ENCODE data around the gene INTS1. TPM values are rescaled to one million over a fixed set of nuclear protein-coding genes. Genes with fewer than 3 reads are reported as not detected.

The INTS1 gene
- total and polyA plus RNA-seq, 2 donors (not counting 1 experiment from before 2014, with no cell fraction given): 128 to 160 TPM

GRCh38 chr7:1523844-1524243, 19.7 kb upstream of the INTS1 start:
- no peak overlapping the region for H2AFZ ChIP-seq (ENCODE audit: insufficient read depth, low read depth, low read length, poor library complexity, severe bottlenecking)
- H3K27me3 ChIP-seq (replicated peaks in 1 of 4; ENCODE audit: control extremely low read depth in 1 of 4, control insufficient read depth in 3 of 4, insufficient read depth in 4 of 4, low read length in 3 of 4): no peaks in the 10 kb centered on the region
- H3K4me3 ChIP-seq (ENCODE audit: control extremely low read depth in 1 of 5, extremely low read depth in 1 of 5, insufficient read depth in 1 of 5, low read depth in 2 of 5, low read length in 4 of 5): no peak overlapping the region
- Mint-ChIP-seq H3K4me3 (no peak overlapping the region), H3K4me1 (no peaks in the 10 kb centered on the region), H3K27ac (no peak overlapping the region), H3K9me3 (ENCODE audit: insufficient read depth) (peaks cover 6% of the 10 kb centered on the region), H3K27me3 (peaks cover 14% of the 10 kb centered on the region)
- peaks cover 0 to 10% (median 0%) of the 10 kb centered on the region in 3 donors for H3K9me3 ChIP-seq (ENCODE audit: control extremely low read depth in 1 of 3, control insufficient read depth in 2 of 3, insufficient read depth in 1 of 3, low read length in 2 of 3)
- ChIA-PET CTCF (no interaction called here), POLR2A (no interaction called here)
- no peak for DNase-seq
- no peak overlapping the region for H3K4me2 ChIP-seq (replicated peaks; ENCODE audit: low read depth, low read length, poor library complexity, severe bottlenecking)
- ATAC-seq (ENCODE audit: low read depth): no peak
- no peak overlapping the region for H3K27ac ChIP-seq (ENCODE audit: low read length in 2 of 2)
- H4K20me1 ChIP-seq (ENCODE audit: control insufficient read depth, insufficient read depth, low read length, poor library complexity, severe bottlenecking): no peaks in the 10 kb centered on the region
- no peaks in the 10 kb centered on the region for H3K79me2 ChIP-seq (ENCODE audit: control insufficient read depth, insufficient read depth, low read length)
- WGBS (ENCODE audit: insufficient coverage): 89% methylated on average over 15 of the region's 17 CpGs
- H3K36me3 ChIP-seq (replicated peaks in 1 of 2; ENCODE audit: control extremely low read depth in 1 of 2, control insufficient read depth in 1 of 2, extremely low read depth in 1 of 2, insufficient read depth in 2 of 2, low read length in 1 of 2): no peaks in the 10 kb centered on the region
- TF ChIP-seq EZH2 (IDR thresholded peaks at IDR 0.05; ENCODE audit: borderline replicate concordance, insufficient read depth, low read depth, low read length, poor library complexity, severe bottlenecking) (no peak), CTCF (IDR thresholded peaks at IDR 0.05) (no peak)
- intact Hi-C loops (cut with micrococcal nuclease): no loop called here
- no peaks in the 10 kb centered on the region for H3K4me1 ChIP-seq (ENCODE audit: control insufficient read depth in 2 of 2, insufficient read depth in 2 of 2, low read length in 2 of 2)
- no peak overlapping the region for H3K9ac ChIP-seq (ENCODE audit: low read length)

- TF ChIP-seq EZH2 (IDR thresholded peaks at IDR 0.05; ENCODE audit: borderline replicate concordance, insufficient read depth, low read depth, low read length, poor library complexity, severe bottlenecking): no peak
- TF ChIP-seq CTCF (IDR thresholded peaks at IDR 0.05): no peak
- POLR2A ChIA-PET: no interaction called here
Observed at GRCh38 chr7:1523208-1523607, 19.0 kb upstream of the INTS1 start.

More at GRCh38 chr7:1523208-1523607, 19.0 kb upstream of the INTS1 start:
- no peaks in the 10 kb centered on the region for H3K4me1 ChIP-seq (ENCODE audit: control insufficient read depth in 2 of 2, insufficient read depth in 2 of 2, low read length in 2 of 2)
- no peak overlapping the region for H3K27ac ChIP-seq (ENCODE audit: low read length in 2 of 2)
- DNase-seq (no peak), ATAC-seq (ENCODE audit: low read depth) (no peak)
- H3K9me3 Mint-ChIP-seq (ENCODE audit: insufficient read depth): peaks cover 6% of the 10 kb centered on the region
- H3K36me3 ChIP-seq (replicated peaks in 1 of 2; ENCODE audit: control extremely low read depth in 1 of 2, control insufficient read depth in 1 of 2, extremely low read depth in 1 of 2, insufficient read depth in 2 of 2, low read length in 1 of 2): no peaks in the 10 kb centered on the region
- no peak overlapping the region for H3K4me3 ChIP-seq (ENCODE audit: control extremely low read depth in 1 of 5, extremely low read depth in 1 of 5, insufficient read depth in 1 of 5, low read depth in 2 of 5, low read length in 4 of 5)
- no peaks in the 10 kb centered on the region for H3K79me2 ChIP-seq (ENCODE audit: control insufficient read depth, insufficient read depth, low read length)
- H4K20me1 ChIP-seq (ENCODE audit: control insufficient read depth, insufficient read depth, low read length, poor library complexity, severe bottlenecking): no peaks in the 10 kb centered on the region
- CTCF ChIA-PET: no interaction called here
- no peaks in the 10 kb centered on the region for H3K27me3 ChIP-seq (replicated peaks in 1 of 4; ENCODE audit: control extremely low read depth in 1 of 4, control insufficient read depth in 3 of 4, insufficient read depth in 4 of 4, low read length in 3 of 4)
- no peak overlapping the region for H3K27ac Mint-ChIP-seq
- H3K9me3 ChIP-seq (ENCODE audit: control extremely low read depth in 1 of 3, control insufficient read depth in 2 of 3, insufficient read depth in 1 of 3, low read length in 2 of 3): peaks cover 0 to 16% (median 0%) of the 10 kb centered on the region in 3 donors
- no peaks in the 10 kb centered on the region for H3K4me1 Mint-ChIP-seq
- H3K27me3 Mint-ChIP-seq: peaks cover 14% of the 10 kb centered on the region
- H3K4me2 ChIP-seq (replicated peaks; ENCODE audit: low read depth, low read length, poor library complexity, severe bottlenecking): no peak overlapping the region
- H3K9ac ChIP-seq (ENCODE audit: low read length): no peak overlapping the region
- H3K4me3 Mint-ChIP-seq: no peak overlapping the region
- intact Hi-C loops (cut with micrococcal nuclease): no loop called here
- no peak overlapping the region for H2AFZ ChIP-seq (ENCODE audit: insufficient read depth, low read depth, low read length, poor library complexity, severe bottlenecking)
- 64% methylated on average over 13 of the region's 13 CpGs for WGBS (ENCODE audit: insufficient coverage)

Measured in B cell (primary cell).